K562 (cell line): ENCODE measurements around the gene IKBKG.

Experiments
- CTCF ChIP-seq, 3 experiments: IDR thresholded peaks in 2 of 3; conservative IDR thresholded peaks in 1 of 3; 2 replicates each; pipeline ENCODE4 v1.5.1; 2011 to 2012; ENCODE audit warnings: low read length in 3 of 3, mild to moderate bottlenecking in 3 of 3, control low read depth in 2 of 3, improper control_type of control experiment in 1 of 3, inconsistent platforms in 1 of 3, low read depth in 1 of 3, mixed read lengths in 1 of 3, moderate library complexity in 1 of 3; ENCODE audit not compliant: insufficient read depth in 2 of 3
- TF ChIP-seq, protein P1 (sequence below): fragments of 250-450 bp; sonication (Bioruptor Pico); IDR thresholded peaks from 2 replicates; pipeline ENCODE4 v1.5.1; 2021; ENCODE audit warnings: mild to moderate bottlenecking

DNA sequence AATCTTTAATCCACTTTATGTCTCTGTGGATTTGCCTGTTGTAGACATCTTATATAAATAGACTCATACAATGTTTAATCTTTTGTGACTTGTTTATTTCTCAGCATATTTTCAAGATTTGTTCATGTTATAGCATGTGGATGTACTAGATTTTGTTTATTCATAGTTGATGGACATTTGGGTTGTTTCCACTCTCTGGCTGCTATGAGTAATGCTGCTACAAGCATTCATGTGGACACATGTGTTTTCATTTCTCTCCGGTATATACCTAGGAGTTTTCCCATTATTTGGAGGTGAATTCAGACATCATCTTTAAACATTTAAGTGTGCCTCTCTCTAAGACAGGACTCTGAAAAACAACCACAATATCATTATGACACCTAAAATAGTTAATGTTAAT, 2.3 kb downstream of the IKBKG start:
- TF ChIP-seq, protein P1, sequence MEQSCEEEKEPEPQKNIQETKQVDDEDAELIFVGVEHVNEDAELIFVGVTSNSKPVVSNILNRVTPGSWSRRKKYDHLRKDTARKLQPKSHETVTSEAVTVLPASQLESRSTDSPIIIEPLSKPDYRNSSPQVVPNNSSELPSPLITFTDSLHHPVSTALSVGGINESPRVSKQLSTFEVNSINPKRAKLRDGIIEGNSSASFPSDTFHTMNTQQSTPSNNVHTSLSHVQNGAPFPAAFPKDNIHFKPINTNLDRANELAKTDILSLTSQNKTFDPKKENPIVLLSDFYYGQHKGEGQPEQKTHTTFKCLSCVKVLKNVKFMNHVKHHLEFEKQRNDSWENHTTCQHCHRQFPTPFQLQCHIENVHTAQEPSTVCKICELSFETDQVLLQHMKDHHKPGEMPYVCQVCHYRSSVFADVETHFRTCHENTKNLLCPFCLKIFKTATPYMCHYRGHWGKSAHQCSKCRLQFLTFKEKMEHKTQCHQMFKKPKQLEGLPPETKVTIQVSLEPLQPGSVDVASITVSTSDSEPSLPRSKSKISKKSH (CRISPR knock-in tag) = no peak
- no peak for TF ChIP-seq CTCF (IDR thresholded peaks at IDR 0.05 in 2 of 3, conservative IDR thresholded peaks at IDR 0.05 in 1 of 3; ENCODE audit: insufficient read depth in 2 of 3, low read depth in 1 of 3, low read length in 3 of 3)
